Ovary (tissue), 3 donors: ENCODE data around the gene SMAD5.

Source experiments
- POLR2A ChIP-seq: fragments of 450-650 bp; IDR thresholded peaks from one replicate; pipeline ENCODE4 v1.6.1; 2017; ENCODE audit warnings: antibody characterized with exemption, mild to moderate bottlenecking, moderate library complexity
- TF ChIP-seq, protein P1 (sequence below), 3 donors: fragments of 450-650 bp in 2 of 3; fragments of 200-600 bp in 1 of 3; IDR thresholded peaks; one replicate each; pipeline versions ENCODE4 v1.5.1 to v1.8.0; 2016 to 2022; ENCODE audit warnings: antibody characterized with exemption in 3 of 3, mild to moderate bottlenecking in 1 of 3
- donor health status: DM: no; HTN: no; CAD: no.

DNA sequence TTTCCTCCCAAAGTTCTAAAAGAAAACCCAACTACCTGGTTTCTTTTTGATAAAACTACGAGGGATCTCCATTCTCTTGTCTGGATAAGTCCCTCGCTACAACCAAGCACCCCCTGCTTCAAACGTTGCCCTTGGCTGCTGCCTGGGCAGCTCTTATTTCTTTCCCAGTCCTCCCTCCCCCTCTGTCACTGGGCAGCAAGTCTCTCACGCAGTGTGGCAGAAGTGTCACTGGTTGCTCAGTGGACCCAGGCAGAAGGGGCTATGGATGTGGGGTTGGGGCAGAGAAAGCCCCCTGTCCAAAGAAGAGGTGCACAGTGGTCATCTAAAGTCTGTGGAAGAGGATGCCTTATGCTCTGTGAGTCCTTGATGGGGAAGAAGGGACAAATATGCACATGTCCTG is 67.5 kb downstream of the SMAD5 start:
- TF ChIP-seq POLR2A: no peak
- TF ChIP-seq, protein P1, sequence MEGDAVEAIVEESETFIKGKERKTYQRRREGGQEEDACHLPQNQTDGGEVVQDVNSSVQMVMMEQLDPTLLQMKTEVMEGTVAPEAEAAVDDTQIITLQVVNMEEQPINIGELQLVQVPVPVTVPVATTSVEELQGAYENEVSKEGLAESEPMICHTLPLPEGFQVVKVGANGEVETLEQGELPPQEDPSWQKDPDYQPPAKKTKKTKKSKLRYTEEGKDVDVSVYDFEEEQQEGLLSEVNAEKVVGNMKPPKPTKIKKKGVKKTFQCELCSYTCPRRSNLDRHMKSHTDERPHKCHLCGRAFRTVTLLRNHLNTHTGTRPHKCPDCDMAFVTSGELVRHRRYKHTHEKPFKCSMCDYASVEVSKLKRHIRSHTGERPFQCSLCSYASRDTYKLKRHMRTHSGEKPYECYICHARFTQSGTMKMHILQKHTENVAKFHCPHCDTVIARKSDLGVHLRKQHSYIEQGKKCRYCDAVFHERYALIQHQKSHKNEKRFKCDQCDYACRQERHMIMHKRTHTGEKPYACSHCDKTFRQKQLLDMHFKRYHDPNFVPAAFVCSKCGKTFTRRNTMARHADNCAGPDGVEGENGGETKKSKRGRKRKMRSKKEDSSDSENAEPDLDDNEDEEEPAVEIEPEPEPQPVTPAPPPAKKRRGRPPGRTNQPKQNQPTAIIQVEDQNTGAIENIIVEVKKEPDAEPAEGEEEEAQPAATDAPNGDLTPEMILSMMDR (IDR thresholded peaks at IDR 0.05): no peak
